A549 treated with RU486 at 1 μM for 4 hours (cell line): ENCODE measurements around the gene SELPLG. TPM values are rescaled to one million over a fixed set of nuclear protein-coding genes. Genes with fewer than 3 reads are reported as not detected.

ENCODE experiments used
- total RNA-seq: library from RNA; stranded (reverse); fragments of 200-300 nt; extraction: Qiagen RNA extraction; gene quantifications from 5 replicates; pipeline ENCODE4 v1.2.3, GENCODE V29; 2022; ENCODE audit warnings: low read depth

The SELPLG gene
- 0.95 to 1.1 TPM (median 1.1 TPM) in 5 replicates for total RNA-seq

GRCh38 chr12:108633534-108634248, at the start of gene SELPLG:
SELPLG (minus strand) TSS chr12:108633894; CDS start chr12:108624307, 9,587 bp downstream.

GRCh38 chr12:108597559-108598471, 35.9 kb downstream of the SELPLG start, which contains the start of gene TMEM119:
TMEM119 (minus strand) TSS chr12:108598084; CDS start chr12:108592383, 5,701 bp downstream.

Other genes with a start within 250 kb of the SELPLG start
- 2.6 to 3.5 TPM (median 3.1 TPM) in 5 replicates for gene FICD, start 118.6 kb downstream of the SELPLG start, total RNA-seq
- gene SART3, start 72.7 kb downstream of the SELPLG start, total RNA-seq: 39.9 to 44.4 TPM (median 42.4 TPM) in 5 replicates
- 90.4 to 105 TPM (median 95.4 TPM) in 5 replicates for gene ISCU, start 71.3 kb downstream of the SELPLG start, total RNA-seq
- 0.05 to 0.07 TPM (median 0.05 TPM) in 3 of 5 replicates, not detected in the others for gene TMEM119, start 35.8 kb downstream of the SELPLG start, total RNA-seq
- gene CORO1C, start 97.6 kb upstream of the SELPLG start, total RNA-seq: 170 to 198 TPM (median 178 TPM) in 5 replicates
- gene SSH1, start 223.7 kb upstream of the SELPLG start, total RNA-seq: 13.4 to 22.9 TPM (median 18.6 TPM) in 5 replicates
- not detected in 5 replicates for gene DAO, start 246.2 kb upstream of the SELPLG start, total RNA-seq